T-helper 2 cell treated with Interferon-gamma antibody and Interleukin-4, amounts not matched to agents 5 μg/mL and 100 μg/mL, for 36 hours (primary cell): ENCODE results near the gene PRKD3.

Experiments
- DNase-seq: peaks from one replicate; pipeline ENCODE4 v3.0.0; 2021; ENCODE audit warnings: low spot score
- H3K27ac Mint-ChIP-seq: one replicate; pipeline ENCODE4 v1.8.0; 2021; ENCODE audit warnings: mild to moderate bottlenecking, mixed read lengths
- H3K27me3 Mint-ChIP-seq: one replicate; pipeline ENCODE4 v1.8.0; 2021; ENCODE audit warnings: low read depth, mixed read lengths
- H3K36me3 Mint-ChIP-seq: one replicate; pipeline ENCODE4 v1.8.0; 2021; ENCODE audit warnings: low read depth, mixed read lengths
- H3K4me1 Mint-ChIP-seq: one replicate; pipeline ENCODE4 v1.8.0; 2021; ENCODE audit warnings: low read depth, mixed read lengths
- H3K4me3 Mint-ChIP-seq: one replicate; pipeline ENCODE4 v1.8.0; 2022; ENCODE audit warnings: mild to moderate bottlenecking, moderate library complexity, mixed read lengths
- H3K9me3 Mint-ChIP-seq: one replicate; pipeline ENCODE4 v1.8.0; 2021; ENCODE audit warnings: mixed read lengths

The PRKD3 gene

DNA sequence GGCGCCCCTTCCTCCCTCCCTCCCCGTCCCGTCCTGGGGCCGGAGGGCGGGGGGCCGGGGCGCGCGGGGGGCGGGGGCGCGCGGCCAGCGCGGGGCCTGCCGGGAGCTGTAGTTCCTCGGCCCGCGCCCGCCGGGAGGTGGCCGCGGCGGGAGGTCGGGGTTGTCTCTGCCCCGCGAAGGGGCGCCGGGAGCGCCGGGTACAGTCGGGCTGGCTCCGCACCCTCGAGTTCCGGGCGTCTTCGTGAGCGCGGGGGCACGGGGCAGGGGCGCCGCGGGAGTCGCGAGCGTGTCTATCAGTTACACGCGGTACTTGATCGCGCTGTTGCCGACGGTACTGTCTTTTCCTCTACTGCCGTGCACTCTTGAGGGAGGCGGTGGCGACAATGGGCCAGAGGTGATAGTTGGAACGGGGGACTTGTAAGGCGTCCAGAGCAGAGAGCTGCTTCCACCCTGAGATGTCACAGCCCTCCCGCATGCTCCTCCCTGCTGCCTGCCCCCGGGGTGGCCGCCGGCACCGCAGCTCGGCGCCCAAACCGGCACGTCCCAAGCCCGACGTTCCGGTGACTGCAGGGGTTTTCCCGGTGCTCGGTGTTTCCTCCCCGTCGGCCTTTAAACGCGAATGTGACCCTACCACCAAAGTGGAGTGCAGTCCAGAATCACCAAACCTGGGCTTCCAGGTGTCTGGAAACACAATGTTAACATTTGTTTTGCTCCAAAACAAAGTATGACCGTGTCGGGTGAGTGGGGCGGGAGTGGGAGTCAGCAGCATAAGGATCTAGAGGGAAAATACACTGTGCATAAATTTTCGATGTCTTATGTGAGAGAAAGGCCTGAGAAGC lies at the start of gene PRKD3:
Gene PRKD3 (minus strand): TSS at position 48 of the 839 bp plus-strand sequence. CDS start 8,309 bp downstream, outside the sequence.
- peak within 1 kb of the TSS; percentile 95 for H3K4me3 Mint-ChIP-seq
- peaks cover 7% of the 10 kb centered on the region for H3K36me3 Mint-ChIP-seq
- H3K4me1 Mint-ChIP-seq: peaks cover 26% of the 10 kb centered on the region
- DNase-seq: peak; percentile 59
- H3K27ac Mint-ChIP-seq: peak within 1 kb of the TSS; percentile 84
- H3K27me3 Mint-ChIP-seq: peaks cover 53% of the 10 kb centered on the region
- H3K9me3 Mint-ChIP-seq: no peaks in the 10 kb centered on the region

DNA sequence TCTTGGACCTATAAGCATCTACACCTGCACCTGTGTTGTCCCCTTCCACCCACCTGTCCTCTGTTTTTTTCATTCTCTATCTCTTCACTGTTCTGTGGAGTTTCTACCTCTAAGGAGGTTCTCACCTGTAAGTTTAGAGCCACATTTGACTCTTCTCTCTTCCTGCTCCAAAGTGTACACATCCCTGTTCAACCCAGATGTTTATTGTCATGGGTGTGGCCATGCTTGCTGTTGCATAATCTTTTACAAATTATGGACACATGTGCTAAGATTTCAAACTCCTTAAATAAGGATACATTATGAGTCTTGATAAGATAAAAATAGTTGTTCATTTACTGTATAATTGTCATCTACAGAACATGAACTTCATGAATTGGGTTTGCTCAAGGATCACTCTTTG lies 47.4 kb upstream of the PRKD3 start:
- Mint-ChIP-seq H3K27me3 (peaks cover 72% of the 10 kb centered on the region), H3K4me3 (no peak overlapping the region), H3K36me3 (no peaks in the 10 kb centered on the region), H3K4me1 (peaks cover 25% of the 10 kb centered on the region), H3K27ac (no peak overlapping the region), H3K9me3 (no peaks in the 10 kb centered on the region)
- no peak for DNase-seq

DNA sequence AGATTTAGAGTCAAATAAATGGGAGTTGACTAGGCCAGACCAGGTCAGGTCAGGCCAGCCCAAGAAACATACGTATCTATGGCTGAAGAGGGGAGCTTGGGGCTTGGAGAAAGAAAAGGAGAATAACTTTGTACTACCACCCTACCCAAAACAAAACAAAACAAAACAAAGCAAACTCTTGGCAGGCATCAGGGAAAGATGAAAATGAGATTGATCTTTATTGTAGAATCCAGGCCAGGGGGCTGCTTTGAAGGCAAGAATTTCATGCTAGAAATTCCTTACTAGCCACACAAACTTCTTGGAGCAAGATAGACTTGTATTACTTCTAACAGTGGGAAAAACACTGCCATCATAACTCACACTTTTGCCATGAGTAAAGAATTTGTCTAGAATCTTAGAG lies 46.0 kb upstream of the PRKD3 start:
- Mint-ChIP-seq H3K4me1 (peaks cover 21% of the 10 kb centered on the region), H3K9me3 (no peaks in the 10 kb centered on the region), H3K36me3 (no peaks in the 10 kb centered on the region), H3K4me3 (no peak overlapping the region), H3K27me3 (peaks cover 65% of the 10 kb centered on the region), H3K27ac (no peak overlapping the region)
- DNase-seq: no peak

DNA sequence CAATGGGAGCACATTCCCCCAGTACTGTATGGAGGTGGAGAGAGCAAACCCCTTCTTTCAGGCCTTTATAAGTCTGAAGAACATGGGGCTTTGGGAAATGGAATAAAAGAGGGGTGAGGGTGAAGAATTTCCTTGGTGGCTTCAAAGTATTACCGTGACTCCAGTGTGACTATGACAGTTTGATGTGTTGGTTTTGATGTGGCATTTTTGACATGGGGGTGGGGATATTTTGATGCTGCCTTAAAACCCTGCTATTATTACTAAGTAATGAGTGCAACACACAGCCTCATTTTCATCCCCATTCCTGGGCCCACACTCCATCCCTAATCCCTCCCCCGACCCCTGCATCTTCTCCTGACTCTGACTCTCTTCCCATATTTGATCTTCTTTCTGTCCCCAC lies 43.4 kb upstream of the PRKD3 start:
- no peaks in the 10 kb centered on the region for H3K36me3 Mint-ChIP-seq
- H3K4me1 Mint-ChIP-seq: peaks cover 19% of the 10 kb centered on the region
- peak overlapping the region; percentile 13 for H3K27ac Mint-ChIP-seq
- H3K4me3 Mint-ChIP-seq: no peak overlapping the region
- peaks cover 47% of the 10 kb centered on the region for H3K27me3 Mint-ChIP-seq
- DNase-seq: no peak
- H3K9me3 Mint-ChIP-seq: no peaks in the 10 kb centered on the region

DNA sequence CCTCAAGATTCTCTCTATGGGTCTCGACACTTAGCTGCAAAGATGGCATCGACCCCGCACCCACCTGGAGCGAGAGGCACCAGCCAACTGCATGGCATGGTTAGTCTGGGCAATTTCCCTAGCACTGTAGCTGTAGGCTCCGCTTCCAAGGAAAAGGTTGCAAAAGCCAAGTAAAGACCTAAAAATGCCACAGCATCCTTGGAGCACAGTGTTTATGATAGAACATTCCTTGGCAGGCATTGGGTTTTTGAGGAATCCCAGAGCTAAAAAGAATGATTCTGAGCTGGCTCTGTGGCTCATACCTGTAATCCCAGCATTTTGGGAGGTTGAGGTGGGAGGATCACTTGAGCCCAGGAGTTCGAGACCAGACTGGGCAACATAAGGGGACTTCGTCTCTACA lies 42.7 kb upstream of the PRKD3 start:
- Mint-ChIP-seq H3K36me3 (no peaks in the 10 kb centered on the region), H3K27me3 (peaks cover 47% of the 10 kb centered on the region), H3K4me3 (no peak overlapping the region), H3K4me1 (peaks cover 19% of the 10 kb centered on the region), H3K9me3 (no peaks in the 10 kb centered on the region), H3K27ac (no peak overlapping the region)
- no peak for DNase-seq

DNA sequence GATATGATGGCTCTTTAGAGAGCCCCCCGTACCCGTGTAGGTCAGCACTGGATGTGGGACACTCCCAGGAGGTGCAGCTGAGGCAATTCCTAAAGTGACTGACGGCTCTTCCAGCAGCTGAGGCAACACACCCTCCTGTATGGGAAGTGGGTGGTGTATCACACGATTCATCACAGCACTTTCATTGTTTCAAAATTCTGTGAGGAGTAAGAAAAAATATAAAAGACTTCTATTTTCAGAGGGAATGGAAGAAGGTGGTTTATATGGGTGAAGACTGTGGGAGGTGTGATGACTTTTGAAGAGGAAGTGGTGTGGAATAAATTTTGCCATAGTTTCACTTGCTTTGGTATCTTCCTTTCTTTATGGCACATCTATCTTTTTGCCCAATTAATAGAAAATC lies 42.1 kb upstream of the PRKD3 start:
- Mint-ChIP-seq H3K9me3 (no peaks in the 10 kb centered on the region), H3K36me3 (no peaks in the 10 kb centered on the region), H3K4me3 (no peak overlapping the region), H3K4me1 (peaks cover 19% of the 10 kb centered on the region), H3K27ac (no peak overlapping the region), H3K27me3 (peaks cover 44% of the 10 kb centered on the region)
- peak; percentile 45 for DNase-seq

DNA sequence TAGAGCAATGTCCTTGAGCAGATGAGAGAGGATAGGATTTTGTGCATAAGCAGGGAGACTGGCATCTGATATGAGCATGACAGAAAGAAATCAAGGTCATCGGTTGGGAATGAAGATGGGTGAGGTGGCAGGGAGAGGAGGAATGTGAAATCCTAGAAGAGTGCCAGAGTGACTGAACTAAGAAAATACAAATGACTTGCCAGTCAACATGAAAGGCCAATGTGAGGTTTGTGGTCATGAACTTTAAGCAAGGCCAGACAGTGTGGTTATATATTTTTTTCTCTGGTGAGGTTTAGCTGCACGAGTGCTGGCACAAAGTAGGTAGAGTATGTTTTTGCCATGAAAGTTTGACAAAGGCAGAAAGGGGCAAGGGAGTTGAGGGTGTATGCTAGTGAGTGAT lies 41.0 kb upstream of the PRKD3 start:
- H3K27ac Mint-ChIP-seq: no peak overlapping the region
- H3K4me1 Mint-ChIP-seq: peaks cover 19% of the 10 kb centered on the region
- no peaks in the 10 kb centered on the region for H3K36me3 Mint-ChIP-seq
- H3K9me3 Mint-ChIP-seq: no peaks in the 10 kb centered on the region
- peak; percentile 41 for DNase-seq
- peaks cover 46% of the 10 kb centered on the region for H3K27me3 Mint-ChIP-seq
- no peak overlapping the region for H3K4me3 Mint-ChIP-seq

DNA sequence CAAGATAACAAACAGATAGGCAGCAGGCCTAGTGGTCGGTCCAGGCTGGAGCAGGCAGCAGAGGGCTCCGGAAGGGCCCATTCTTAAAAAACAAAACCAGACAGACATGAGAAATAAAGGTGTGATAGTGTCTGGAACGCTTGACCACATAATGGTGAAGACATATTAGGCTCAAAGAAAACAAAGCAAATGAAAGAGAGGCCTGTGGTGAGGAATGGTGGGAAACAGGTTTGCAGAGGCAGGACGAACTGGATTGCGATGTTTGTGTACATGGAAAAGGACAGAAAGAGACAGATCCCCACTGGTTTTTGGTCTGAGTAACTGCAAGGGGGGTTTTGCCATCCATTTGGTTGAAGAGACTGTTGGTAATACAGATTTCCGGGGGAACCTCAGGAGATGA lies 39.7 kb upstream of the PRKD3 start:
- H3K27ac Mint-ChIP-seq: no peak overlapping the region
- no peak for DNase-seq
- peaks cover 51% of the 10 kb centered on the region for H3K27me3 Mint-ChIP-seq

DNA sequence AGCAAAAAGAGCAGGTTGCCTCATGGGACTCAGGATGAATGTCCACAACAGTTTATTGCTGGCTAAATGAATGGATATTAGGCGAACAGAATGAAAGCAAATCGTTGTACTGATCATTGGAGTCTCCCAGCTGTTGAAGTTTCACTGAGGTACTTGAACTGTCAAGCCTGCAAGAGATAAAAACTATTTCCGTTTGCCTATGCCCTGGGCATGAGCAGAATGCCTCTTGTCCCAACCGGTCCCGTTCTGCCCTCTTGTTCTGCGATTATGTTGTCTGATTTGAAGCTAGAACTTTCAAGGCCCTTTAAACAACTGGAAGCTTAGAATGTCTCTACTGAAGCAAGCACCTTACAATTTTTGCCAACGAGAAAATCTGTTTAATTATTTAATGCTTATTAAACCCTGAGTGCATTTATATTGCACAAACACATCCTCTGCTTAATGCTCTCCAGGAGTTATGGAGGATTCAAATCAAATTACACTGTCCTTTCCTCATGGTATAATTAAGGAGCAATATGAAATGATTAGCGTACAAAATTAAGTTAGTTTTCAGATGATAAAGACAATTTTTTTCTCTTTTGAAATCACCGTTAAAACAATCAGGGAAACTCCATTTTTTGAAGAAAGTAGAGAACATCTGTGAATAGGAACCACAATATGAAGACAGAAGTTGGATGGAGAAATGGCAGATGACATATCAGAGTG lies 37.5 kb upstream of the PRKD3 start:
- no peaks in the 10 kb centered on the region for H3K9me3 Mint-ChIP-seq
- peaks cover 48% of the 10 kb centered on the region for H3K27me3 Mint-ChIP-seq
- no peak overlapping the region for H3K27ac Mint-ChIP-seq
- no peak overlapping the region for H3K4me3 Mint-ChIP-seq
- H3K36me3 Mint-ChIP-seq: no peaks in the 10 kb centered on the region
- H3K4me1 Mint-ChIP-seq: peaks cover 9% of the 10 kb centered on the region
- no peak for DNase-seq

More for the DNA sequence above, 39.7 kb upstream of the PRKD3 start:
- Mint-ChIP-seq H3K4me3 (no peak overlapping the region), H3K36me3 (no peaks in the 10 kb centered on the region), H3K9me3 (no peaks in the 10 kb centered on the region), H3K4me1 (peaks cover 19% of the 10 kb centered on the region)

DNA sequence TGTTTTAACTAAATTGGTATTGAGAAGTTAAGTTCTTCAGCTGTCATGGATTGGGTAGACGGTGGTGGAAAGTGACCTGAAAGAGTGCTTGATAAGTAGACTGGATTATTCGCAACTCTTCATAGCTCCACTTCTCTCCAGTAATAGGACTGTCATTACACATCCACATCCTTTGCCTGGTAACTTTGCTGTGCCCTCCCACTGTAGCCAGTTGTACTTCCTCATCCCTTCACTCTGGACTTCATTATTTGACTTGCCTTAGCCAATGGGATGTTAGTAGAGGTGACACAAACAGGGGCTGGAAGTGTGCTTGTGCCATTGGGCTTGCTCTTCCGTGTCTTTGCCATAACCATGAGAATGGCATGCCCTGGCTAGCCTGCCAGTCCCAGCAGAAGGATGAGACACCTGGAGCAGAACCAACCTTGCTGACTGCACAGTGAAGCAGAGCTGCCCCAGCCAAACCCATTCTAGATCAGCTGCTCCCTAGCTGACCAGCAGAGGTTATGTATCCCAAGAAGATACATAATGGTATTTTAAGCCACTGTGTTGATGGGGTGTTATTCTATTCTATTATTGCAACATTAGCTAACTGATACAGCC lies 36.7 kb upstream of the PRKD3 start:
- H3K36me3 Mint-ChIP-seq: no peaks in the 10 kb centered on the region
- H3K27me3 Mint-ChIP-seq: peaks cover 50% of the 10 kb centered on the region
- no peak overlapping the region for H3K27ac Mint-ChIP-seq
- DNase-seq: no peak
- H3K9me3 Mint-ChIP-seq: no peaks in the 10 kb centered on the region
- H3K4me3 Mint-ChIP-seq: no peak overlapping the region
- H3K4me1 Mint-ChIP-seq: peaks cover 2% of the 10 kb centered on the region

DNA sequence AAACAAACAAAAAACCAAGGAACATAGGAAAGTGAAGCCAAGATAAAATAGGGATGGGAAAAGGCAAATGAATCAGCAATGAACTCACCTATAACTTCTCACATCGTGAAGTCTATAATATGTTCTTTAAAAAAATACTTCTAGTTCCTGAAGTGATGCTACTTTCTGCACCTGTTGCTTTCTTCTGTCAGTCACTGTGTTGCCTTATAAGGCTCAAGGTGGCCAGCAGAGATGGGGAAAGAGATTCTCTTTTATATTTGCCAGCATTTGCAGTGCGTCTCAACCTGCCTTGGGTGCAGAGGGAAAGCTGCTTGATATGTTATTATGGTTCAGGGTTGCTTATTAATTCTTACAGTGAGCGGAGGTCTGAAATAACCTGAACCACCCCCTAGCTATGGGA lies 33.8 kb upstream of the PRKD3 start:
- no peak overlapping the region for H3K4me3 Mint-ChIP-seq
- DNase-seq: no peak
- H3K9me3 Mint-ChIP-seq: no peaks in the 10 kb centered on the region
- peaks cover 73% of the 10 kb centered on the region for H3K27me3 Mint-ChIP-seq
- no peaks in the 10 kb centered on the region for H3K4me1 Mint-ChIP-seq
- no peaks in the 10 kb centered on the region for H3K36me3 Mint-ChIP-seq
- H3K27ac Mint-ChIP-seq: no peak overlapping the region

DNA sequence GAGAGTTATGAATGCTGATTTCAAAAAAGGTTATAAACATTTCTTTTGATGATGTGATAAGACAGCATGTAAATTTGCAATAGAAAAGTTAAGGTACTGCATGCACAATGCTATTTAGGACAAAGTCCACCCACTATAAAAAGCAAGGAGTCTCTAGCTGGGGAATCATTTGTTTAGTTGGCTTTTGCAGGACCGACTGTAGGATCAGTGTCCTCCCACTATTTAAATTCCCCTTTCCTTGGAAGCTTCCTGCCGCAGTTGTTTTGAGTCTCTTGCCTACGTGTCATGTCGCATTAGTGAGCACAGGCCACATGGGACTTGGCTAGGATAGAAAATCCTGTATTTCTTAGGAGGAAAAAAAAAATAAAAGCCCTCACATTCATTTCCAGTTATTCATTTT lies 32.9 kb upstream of the PRKD3 start:
- Mint-ChIP-seq H3K4me3 (no peak overlapping the region), H3K36me3 (no peaks in the 10 kb centered on the region), H3K27ac (no peak overlapping the region), H3K9me3 (no peaks in the 10 kb centered on the region), H3K4me1 (no peaks in the 10 kb centered on the region), H3K27me3 (peaks cover 75% of the 10 kb centered on the region)
- DNase-seq: no peak

DNA sequence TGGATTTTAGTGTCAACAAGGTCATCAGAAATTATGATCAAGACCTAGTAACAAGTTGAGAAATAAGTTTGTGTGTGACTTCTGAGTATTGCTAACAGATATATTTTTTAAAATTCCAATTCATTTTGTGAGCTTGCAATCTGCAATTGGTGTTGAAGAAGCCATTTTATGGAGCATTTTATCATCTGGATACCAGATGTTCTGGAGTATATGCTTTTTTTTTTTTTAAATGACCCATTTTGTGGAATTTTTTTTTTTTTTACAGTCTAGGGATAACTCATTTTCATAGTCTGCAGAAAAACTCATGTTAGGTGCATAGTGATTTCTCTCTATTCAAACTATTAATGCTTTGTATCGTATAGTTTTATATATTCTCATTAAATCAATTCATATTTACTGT lies 32.4 kb upstream of the PRKD3 start:
- peaks cover 73% of the 10 kb centered on the region for H3K27me3 Mint-ChIP-seq
- H3K27ac Mint-ChIP-seq: no peak overlapping the region
- no peaks in the 10 kb centered on the region for H3K9me3 Mint-ChIP-seq
- H3K4me1 Mint-ChIP-seq: no peaks in the 10 kb centered on the region
- no peak for DNase-seq
- H3K36me3 Mint-ChIP-seq: no peaks in the 10 kb centered on the region
- no peak overlapping the region for H3K4me3 Mint-ChIP-seq

DNA sequence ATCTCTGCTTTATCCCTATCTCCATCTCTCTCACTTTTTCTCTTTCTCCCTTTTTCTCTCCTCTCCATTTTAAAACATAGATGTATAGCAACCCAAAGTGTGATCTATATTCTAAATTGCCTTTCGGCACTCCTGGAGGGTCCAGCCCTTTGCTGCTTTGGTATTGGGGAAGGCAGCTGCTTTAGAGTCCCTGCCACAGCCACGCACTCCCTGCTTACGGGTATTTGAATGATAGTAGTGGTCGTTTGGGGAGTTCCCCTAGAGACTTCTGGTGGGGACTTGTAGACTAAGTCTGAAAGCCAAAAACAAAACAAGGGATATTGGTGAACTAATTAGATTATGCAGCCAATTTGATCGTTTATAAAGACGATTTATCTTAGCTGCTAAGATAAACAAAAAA lies 31.7 kb upstream of the PRKD3 start:
- Mint-ChIP-seq H3K4me1 (no peaks in the 10 kb centered on the region), H3K36me3 (no peaks in the 10 kb centered on the region), H3K27me3 (peaks cover 69% of the 10 kb centered on the region), H3K27ac (no peak overlapping the region), H3K9me3 (no peaks in the 10 kb centered on the region), H3K4me3 (no peak overlapping the region)
- DNase-seq: no peak
